HepG2 (cell line): ENCODE data around the gene RBCK1. TPM values are rescaled to one million over a fixed set of nuclear protein-coding genes. Genes with fewer than 3 reads are reported as not detected.

ENCODE experiments used
- GLI4 ChIP-seq: sonication (generic); formaldehyde crosslinking; IDR thresholded peaks from 2 replicates; pipeline ENCODE4 v1.5.1; 2020; ENCODE audit warnings: missing genetic modification reagents, mild to moderate bottlenecking, moderate library complexity, borderline replicate concordance
- HDAC6 ChIP-seq: fragments of 200-600 bp; sonication (generic); IDR thresholded peaks from 2 replicates; pipeline ENCODE4 v1.7.0; 2017; ENCODE audit warnings: mild to moderate bottlenecking, antibody characterized with exemption, low read length, low read depth
- HNF4G ChIP-seq, 2 experiments: sonication (generic) in 1 of 2; formaldehyde crosslinking in 1 of 2; IDR thresholded peaks; 2 replicates each; pipeline versions ENCODE4 v1.4.0 to v1.6.1; 2011 to 2020; ENCODE audit warnings: borderline replicate concordance in 2 of 2, low read depth in 2 of 2, mild to moderate bottlenecking in 2 of 2, low read length in 1 of 2, missing genetic modification reagents in 1 of 2, moderate library complexity in 1 of 2
- MLLT10 ChIP-seq: sonication (generic); formaldehyde crosslinking; IDR thresholded peaks from 2 replicates; pipeline ENCODE4 v1.4.0; 2020; ENCODE audit warnings: missing genetic modification reagents
- NCOA2 ChIP-seq: sonication (generic); formaldehyde crosslinking; IDR thresholded peaks from 2 replicates; pipeline ENCODE4 v1.8.0; 2022; ENCODE audit warnings: inconsistent platforms
- NFE2L2 ChIP-seq: fragments of 150-350 bp; IDR thresholded peaks from 2 replicates; pipeline ENCODE4 v1.6.1; 2014; ENCODE audit warnings: low read length
- PHB2 ChIP-seq: fragments of 450-650 bp; IDR thresholded peaks from 2 replicates; pipeline ENCODE4 v1.6.1; 2018; ENCODE audit not compliant: partially characterized antibody
- REPIN1 ChIP-seq: sonication (generic); formaldehyde crosslinking; IDR thresholded peaks from 2 replicates; pipeline ENCODE4 v1.8.0; 2022; ENCODE audit warnings: missing genetic modification reagents, low read depth, mild to moderate bottlenecking, borderline replicate concordance
- SRSF9 ChIP-seq: fragments of 200-400 bp; formaldehyde crosslinking; IDR thresholded peaks from 2 replicates; pipeline ENCODE4 v1.6.1; 2018; ENCODE audit warnings: borderline replicate concordance, mild to moderate bottlenecking, low read depth, low read length; ENCODE audit not compliant: insufficient read depth, poor library complexity, severe bottlenecking
- ZKSCAN5 ChIP-seq: sonication (generic); formaldehyde crosslinking; IDR thresholded peaks from 2 replicates; pipeline ENCODE4 v1.5.1; 2020; ENCODE audit warnings: mild to moderate bottlenecking, missing genetic modification reagents
- ZNF143 ChIP-seq: sonication (generic); formaldehyde crosslinking; IDR thresholded peaks from 2 replicates; pipeline ENCODE4 v1.4.0; 2020; ENCODE audit warnings: missing genetic modification reagents
- ZNF33A ChIP-seq: sonication (generic); formaldehyde crosslinking; IDR thresholded peaks from 2 replicates; pipeline ENCODE4 v1.5.1; 2020; ENCODE audit warnings: missing genetic modification reagents, mild to moderate bottlenecking, moderate library complexity, borderline replicate concordance
- ZNF354B ChIP-seq: sonication (generic); formaldehyde crosslinking; IDR thresholded peaks from 2 replicates; pipeline ENCODE4 v1.8.0; 2022; ENCODE audit warnings: mild to moderate bottlenecking, missing genetic modification reagents
- ZNF772 ChIP-seq: sonication (generic); formaldehyde crosslinking; IDR thresholded peaks from 2 replicates; pipeline ENCODE4 v1.5.0; 2020; ENCODE audit warnings: mild to moderate bottlenecking, missing genetic modification reagents
- polyA plus RNA-seq, 8 experiments: library from polyadenylated mRNA; depleted of rRNA in 3 of 8; stranded (reverse) in 7 of 8; unstranded in 1 of 8; fragments of >200 nt; fragmentation: Illumina TruSeq in 4 of 8; extraction: Trizol in 4 of 8; gene quantifications; 2 replicates each; pipeline versions ENCODE4 v1.2.1 to v1.2.3, GENCODE V29; 2011 to 2016; ENCODE audit warnings: low read depth in 4 of 8, missing spikeins in 1 of 8, mixed read lengths in 1 of 8; ENCODE audit not compliant: insufficient read depth in 1 of 8
- total RNA-seq, 5 experiments: library from RNA; depleted of rRNA; stranded (reverse); fragments of >200 nt; fragmentation: Illumina TruSeq; extraction: Trizol; gene quantifications; 2 replicates each; pipeline ENCODE4 v1.2.3, GENCODE V29; 2016; ENCODE audit warnings: low read depth in 1 of 5
- TF ChIP-seq, protein P1 (sequence below): conservative IDR thresholded peaks from 2 replicates; pipeline ENCODE4 v1.6.1; 2018; ENCODE audit warnings: missing genetic modification reagents
- TF ChIP-seq, protein P2 (sequence below): sonication (generic); formaldehyde crosslinking; IDR thresholded peaks from 2 replicates; pipeline ENCODE4 v1.4.0; 2020; ENCODE audit warnings: missing genetic modification reagents
- TF ChIP-seq, protein P3 (sequence below): sonication (generic); formaldehyde crosslinking; IDR thresholded peaks from 2 replicates; pipeline ENCODE4 v1.4.0; 2020; ENCODE audit warnings: missing genetic modification reagents, borderline replicate concordance
- TF ChIP-seq, protein P4 (sequence below): sonication (generic); formaldehyde crosslinking; conservative IDR thresholded peaks from 2 replicates; pipeline ENCODE4 v1.5.0; 2020; ENCODE audit warnings: missing genetic modification reagents

Gene RBCK1
- total and polyA plus RNA-seq, 2 of the 13 experiments (the other 11 are each of a cell fraction or from before 2014, with no cell fraction given), result 149 to 215 TPM

DNA sequence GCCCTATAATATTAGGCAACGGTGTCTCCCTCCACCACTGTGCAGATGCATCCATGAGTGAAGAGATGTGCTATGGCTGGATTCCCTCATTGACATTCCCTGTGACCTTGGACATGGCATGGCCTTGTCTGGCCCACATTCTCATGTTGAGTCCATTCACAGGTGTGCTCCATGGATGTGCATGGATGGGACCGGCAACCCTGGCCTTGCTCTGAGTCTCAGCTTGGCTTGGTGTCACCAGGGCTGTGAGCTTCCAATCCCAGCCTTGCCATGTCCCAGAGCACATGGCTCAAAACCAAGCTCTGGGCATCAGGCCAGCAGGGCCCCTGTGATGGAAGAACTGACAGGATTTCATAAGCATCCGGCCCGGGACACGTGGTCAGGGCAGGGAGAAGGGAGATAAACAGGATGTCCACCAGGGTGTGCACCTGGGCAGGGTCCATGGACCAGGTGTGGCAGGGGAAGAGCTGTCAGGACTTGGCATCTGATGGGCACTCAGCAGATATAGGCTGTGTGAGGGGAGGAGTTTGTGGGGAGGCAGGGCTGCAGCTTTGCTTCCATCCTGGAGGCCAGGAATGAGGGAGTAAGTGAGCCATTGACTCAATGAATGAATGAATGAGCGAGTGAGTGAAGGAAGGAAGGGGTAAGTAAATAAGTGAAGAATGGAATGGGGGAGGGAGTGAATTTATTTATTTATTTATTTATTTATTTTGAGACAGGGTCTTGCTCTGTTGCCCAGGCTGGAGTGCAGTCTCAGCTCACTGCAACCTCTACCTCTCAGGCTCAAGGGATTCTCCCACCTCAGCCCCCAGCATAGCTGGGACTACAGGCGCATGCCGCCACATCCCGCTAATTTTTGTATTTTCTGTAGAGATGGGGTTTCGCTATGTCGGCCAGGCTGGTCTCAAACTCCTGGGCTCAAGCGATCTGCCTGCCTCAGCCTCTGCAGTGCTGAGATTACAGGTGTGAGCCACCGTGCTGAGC lies 45.5 kb upstream of the RBCK1 start (continued):
- TF ChIP-seq PHB2 (no peak), REPIN1 (peak; percentile 100), MLLT10 (CRISPR knock-in tag) (no peak), SRSF9 (no peak), ZNF772 (CRISPR knock-in tag) (peak; percentile 98), NCOA2 (CRISPR knock-in tag) (peak; percentile 96), HDAC6 (no peak), ZNF33A (no peak), GLI4 (CRISPR knock-in tag) (peak; percentile 55; the same call in 1 of the 2 replicates), ZKSCAN5 (CRISPR knock-in tag) (0 out of 2 replicates have a peak, but pooled peaks have one; percentile 15), ZNF143 (CRISPR knock-in tag) (peak; percentile 65; the same call in 1 of the 2 replicates), ZNF354B (CRISPR knock-in tag) (no peak), HNF4G (IDR thresholded peaks at IDR 0.05; ENCODE audit: borderline replicate concordance, low read depth, low read length) (no peak; the same call in 1 of the 2 replicates), HNF4G (CRISPR knock-in tag; IDR thresholded peaks at IDR 0.05; ENCODE audit: borderline replicate concordance, low read depth) (peak; percentile 94), NFE2L2 (no peak; the same call in 1 of the 2 replicates)
- TF ChIP-seq, protein P1, sequence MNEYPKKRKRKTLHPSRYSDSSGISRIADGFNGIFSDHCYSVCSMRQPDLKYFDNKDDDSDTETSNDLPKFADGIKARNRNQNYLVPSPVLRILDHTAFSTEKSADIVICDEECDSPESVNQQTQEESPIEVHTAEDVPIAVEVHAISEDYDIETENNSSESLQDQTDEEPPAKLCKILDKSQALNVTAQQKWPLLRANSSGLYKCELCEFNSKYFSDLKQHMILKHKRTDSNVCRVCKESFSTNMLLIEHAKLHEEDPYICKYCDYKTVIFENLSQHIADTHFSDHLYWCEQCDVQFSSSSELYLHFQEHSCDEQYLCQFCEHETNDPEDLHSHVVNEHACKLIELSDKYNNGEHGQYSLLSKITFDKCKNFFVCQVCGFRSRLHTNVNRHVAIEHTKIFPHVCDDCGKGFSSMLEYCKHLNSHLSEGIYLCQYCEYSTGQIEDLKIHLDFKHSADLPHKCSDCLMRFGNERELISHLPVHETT, result peak; percentile 96
- TF ChIP-seq, protein P2, sequence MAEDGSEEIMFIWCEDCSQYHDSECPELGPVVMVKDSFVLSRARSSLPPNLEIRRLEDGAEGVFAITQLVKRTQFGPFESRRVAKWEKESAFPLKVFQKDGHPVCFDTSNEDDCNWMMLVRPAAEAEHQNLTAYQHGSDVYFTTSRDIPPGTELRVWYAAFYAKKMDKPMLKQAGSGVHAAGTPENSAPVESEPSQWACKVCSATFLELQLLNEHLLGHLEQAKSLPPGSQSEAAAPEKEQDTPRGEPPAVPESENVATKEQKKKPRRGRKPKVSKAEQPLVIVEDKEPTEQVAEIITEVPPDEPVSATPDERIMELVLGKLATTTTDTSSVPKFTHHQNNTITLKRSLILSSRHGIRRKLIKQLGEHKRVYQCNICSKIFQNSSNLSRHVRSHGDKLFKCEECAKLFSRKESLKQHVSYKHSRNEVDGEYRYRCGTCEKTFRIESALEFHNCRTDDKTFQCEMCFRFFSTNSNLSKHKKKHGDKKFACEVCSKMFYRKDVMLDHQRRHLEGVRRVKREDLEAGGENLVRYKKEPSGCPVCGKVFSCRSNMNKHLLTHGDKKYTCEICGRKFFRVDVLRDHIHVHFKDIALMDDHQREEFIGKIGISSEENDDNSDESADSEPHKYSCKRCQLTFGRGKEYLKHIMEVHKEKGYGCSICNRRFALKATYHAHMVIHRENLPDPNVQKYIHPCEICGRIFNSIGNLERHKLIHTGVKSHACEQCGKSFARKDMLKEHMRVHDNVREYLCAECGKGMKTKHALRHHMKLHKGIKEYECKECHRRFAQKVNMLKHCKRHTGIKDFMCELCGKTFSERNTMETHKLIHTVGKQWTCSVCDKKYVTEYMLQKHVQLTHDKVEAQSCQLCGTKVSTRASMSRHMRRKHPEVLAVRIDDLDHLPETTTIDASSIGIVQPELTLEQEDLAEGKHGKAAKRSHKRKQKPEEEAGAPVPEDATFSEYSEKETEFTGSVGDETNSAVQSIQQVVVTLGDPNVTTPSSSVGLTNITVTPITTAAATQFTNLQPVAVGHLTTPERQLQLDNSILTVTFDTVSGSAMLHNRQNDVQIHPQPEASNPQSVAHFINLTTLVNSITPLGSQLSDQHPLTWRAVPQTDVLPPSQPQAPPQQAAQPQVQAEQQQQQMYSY, result no peak
- TF ChIP-seq, protein P3, sequence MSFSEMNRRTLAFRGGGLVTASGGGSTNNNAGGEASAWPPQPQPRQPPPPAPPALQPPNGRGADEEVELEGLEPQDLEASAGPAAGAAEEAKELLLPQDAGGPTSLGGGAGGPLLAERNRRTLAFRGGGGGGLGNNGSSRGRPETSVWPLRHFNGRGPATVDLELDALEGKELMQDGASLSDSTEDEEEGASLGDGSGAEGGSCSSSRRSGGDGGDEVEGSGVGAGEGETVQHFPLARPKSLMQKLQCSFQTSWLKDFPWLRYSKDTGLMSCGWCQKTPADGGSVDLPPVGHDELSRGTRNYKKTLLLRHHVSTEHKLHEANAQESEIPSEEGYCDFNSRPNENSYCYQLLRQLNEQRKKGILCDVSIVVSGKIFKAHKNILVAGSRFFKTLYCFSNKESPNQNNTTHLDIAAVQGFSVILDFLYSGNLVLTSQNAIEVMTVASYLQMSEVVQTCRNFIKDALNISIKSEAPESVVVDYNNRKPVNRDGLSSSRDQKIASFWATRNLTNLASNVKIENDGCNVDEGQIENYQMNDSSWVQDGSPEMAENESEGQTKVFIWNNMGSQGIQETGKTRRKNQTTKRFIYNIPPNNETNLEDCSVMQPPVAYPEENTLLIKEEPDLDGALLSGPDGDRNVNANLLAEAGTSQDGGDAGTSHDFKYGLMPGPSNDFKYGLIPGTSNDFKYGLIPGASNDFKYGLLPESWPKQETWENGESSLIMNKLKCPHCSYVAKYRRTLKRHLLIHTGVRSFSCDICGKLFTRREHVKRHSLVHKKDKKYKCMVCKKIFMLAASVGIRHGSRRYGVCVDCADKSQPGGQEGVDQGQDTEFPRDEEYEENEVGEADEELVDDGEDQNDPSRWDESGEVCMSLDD, result no peak
- TF ChIP-seq, protein P4, sequence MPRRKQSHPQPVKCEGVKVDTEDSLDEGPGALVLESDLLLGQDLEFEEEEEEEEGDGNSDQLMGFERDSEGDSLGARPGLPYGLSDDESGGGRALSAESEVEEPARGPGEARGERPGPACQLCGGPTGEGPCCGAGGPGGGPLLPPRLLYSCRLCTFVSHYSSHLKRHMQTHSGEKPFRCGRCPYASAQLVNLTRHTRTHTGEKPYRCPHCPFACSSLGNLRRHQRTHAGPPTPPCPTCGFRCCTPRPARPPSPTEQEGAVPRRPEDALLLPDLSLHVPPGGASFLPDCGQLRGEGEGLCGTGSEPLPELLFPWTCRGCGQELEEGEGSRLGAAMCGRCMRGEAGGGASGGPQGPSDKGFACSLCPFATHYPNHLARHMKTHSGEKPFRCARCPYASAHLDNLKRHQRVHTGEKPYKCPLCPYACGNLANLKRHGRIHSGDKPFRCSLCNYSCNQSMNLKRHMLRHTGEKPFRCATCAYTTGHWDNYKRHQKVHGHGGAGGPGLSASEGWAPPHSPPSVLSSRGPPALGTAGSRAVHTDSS (CRISPR knock-in tag), result no peak
